Endothelial cell of umbilical vein (primary cell): ENCODE results near the gene AZGP1. TPM values are rescaled to one million over a fixed set of nuclear protein-coding genes. Genes with fewer than 3 reads are reported as not detected.

Experiments
- BruUV-seq: library from RNA; stranded (reverse); fragments of 400-500 nt; replicated peaks from 2 replicates; lab custom pipeline; 2021; lab: Mats Ljungman, UMichigan
- CTCF ChIA-PET: fragments of 300-600, 350-600 bp; sonication (Branson Sonifier 250); formaldehyde crosslinking; loops from one replicate; lab custom pipeline; 2021; ENCODE audit warnings: antibody characterized with exemption, inconsistent platforms; lab: Charles Lee
- POLR2A ChIA-PET: fragments of 300-600, 350-600 bp; sonication (Branson Sonifier 250); formaldehyde crosslinking; loops from one replicate; lab custom pipeline; 2021; ENCODE audit warnings: antibody characterized with exemption, inconsistent platforms; lab: Charles Lee
- DNase-seq: peaks from one replicate; pipeline ENCODE4 v3.0.0-alpha.2; 2011; ENCODE audit warnings: low read depth, low spot score
- FAIRE-seq: peaks from 2 replicates; lab custom pipeline; 2011; peaks lifted over from hg19 to GRCh38; lab: Jason Lieb, UNC
- H2AFZ ChIP-seq: 2 replicates; pipeline ENCODE4 v1.6.0; 2012; ENCODE audit warnings: low read depth, low read length, control low read depth, inconsistent platforms
- H3K27ac ChIP-seq: 2 replicates; pipeline ENCODE4 v1.5.1; 2011; ENCODE audit warnings: low read depth, mild to moderate bottlenecking, control low read depth, low read length, moderate library complexity; ENCODE audit not compliant: insufficient read depth
- H3K27me3 ChIP-seq, 2 experiments: 2 replicates each; pipeline versions ENCODE4 v1.6.0 to v1.6.1; 2011; ENCODE audit warnings: low read length in 2 of 2, mixed read lengths in 1 of 2; ENCODE audit not compliant: control insufficient read depth in 2 of 2, insufficient read depth in 2 of 2
- H3K36me3 ChIP-seq, 2 experiments: 2 replicates in 1 of 2; 3 replicates in 1 of 2; pipeline ENCODE4 v1.5.1; 2011; ENCODE audit warnings: low read length in 2 of 2, mild to moderate bottlenecking in 1 of 2, moderate library complexity in 1 of 2; ENCODE audit not compliant: control insufficient read depth in 2 of 2, insufficient read depth in 2 of 2; ENCODE audit errors: extremely low read depth in 1 of 2
- H3K4me1 ChIP-seq: 3 replicates; pipeline ENCODE4 v1.5.1; 2011; ENCODE audit warnings: mild to moderate bottlenecking, low read length; ENCODE audit not compliant: control insufficient read depth, insufficient read depth; ENCODE audit errors: extremely low read depth
- H3K4me2 ChIP-seq: 2 replicates; pipeline ENCODE4 v1.6.1; 2011; ENCODE audit warnings: low read length, control low read depth, mixed read lengths; ENCODE audit not compliant: insufficient read depth
- H3K4me3 ChIP-seq, 3 experiments: fragments of 200-600 bp in 1 of 3; sonication (generic), shearing (Covaris generic) in 1 of 3; replicated peaks in 1 of 3; 2 replicates each; pipeline ENCODE4 v1.5.1; 2011 to 2016; ENCODE audit warnings: control low read depth in 3 of 3, low read length in 3 of 3, mild to moderate bottlenecking in 2 of 3, inconsistent platforms in 1 of 3, low read depth in 1 of 3, moderate library complexity in 1 of 3; ENCODE audit not compliant: insufficient read depth in 1 of 3
- H3K79me2 ChIP-seq: 2 replicates; pipeline ENCODE4 v1.6.0; 2012; ENCODE audit warnings: low read length, inconsistent platforms; ENCODE audit not compliant: control insufficient read depth, insufficient read depth
- H3K9ac ChIP-seq: replicated peaks from 2 replicates; pipeline ENCODE3; 2011; ENCODE audit warnings: low read length, control low read depth; ENCODE audit not compliant: insufficient read depth; ENCODE audit errors: extremely low read depth
- H3K9me1 ChIP-seq: replicated peaks from 3 replicates; pipeline ENCODE4 v1.6.0; 2011; ENCODE audit warnings: mild to moderate bottlenecking, low read length; ENCODE audit not compliant: control insufficient read depth, insufficient read depth; ENCODE audit errors: extremely low read depth
- H3K9me3 ChIP-seq: replicated peaks from 2 replicates; pipeline ENCODE4 v1.5.1; 2012; ENCODE audit warnings: low read length, inconsistent platforms; ENCODE audit not compliant: control insufficient read depth, insufficient read depth
- H4K20me1 ChIP-seq: replicated peaks from 2 replicates; pipeline ENCODE3; 2011; ENCODE audit warnings: mild to moderate bottlenecking, low read length; ENCODE audit not compliant: control insufficient read depth, insufficient read depth; ENCODE audit errors: extremely low read depth
- EZH2 ChIP-seq: IDR thresholded peaks from 2 replicates; pipeline ENCODE4 v1.6.1; 2012; ENCODE audit warnings: borderline replicate concordance, low read depth, mild to moderate bottlenecking, moderate library complexity, low read length, inconsistent platforms; ENCODE audit not compliant: severe bottlenecking
- FOS ChIP-seq: IDR thresholded peaks from 2 replicates; pipeline ENCODE4 v1.6.1; 2011; ENCODE audit warnings: mild to moderate bottlenecking, low read length, moderate library complexity, borderline replicate concordance; ENCODE audit not compliant: insufficient read depth
- GATA2 ChIP-seq: IDR thresholded peaks from 2 replicates; pipeline ENCODE4 v1.7.0; 2011; ENCODE audit warnings: low read depth, mild to moderate bottlenecking, moderate library complexity, mixed read lengths, low read length; ENCODE audit not compliant: insufficient read length, insufficient read depth
- JUN ChIP-seq: IDR thresholded peaks from 2 replicates; pipeline ENCODE4 v1.6.1; 2011; ENCODE audit warnings: borderline replicate concordance, low read depth; ENCODE audit not compliant: insufficient read length, insufficient read depth
- POLR2A ChIP-seq: IDR thresholded peaks from 2 replicates; pipeline ENCODE4 v1.6.1; 2012; ENCODE audit warnings: low read depth, mild to moderate bottlenecking, control low read depth, low read length
- dilution Hi-C: fragments of 300-500 bp; cut with MboI; formaldehyde crosslinking; loops from one replicate; pipeline ENCODE4 v1.15.0; 2019; ENCODE audit warnings: low sequenced_read_pairs; ENCODE audit not compliant: extremely low pct_ligation_motif_present
- intact Hi-C: fragments of 100-400 bp; cut with micrococcal nuclease; formaldehyde crosslinking; loops from one replicate; pipeline ENCODE4 v1.10.0; 2022
- polyA plus RNA-seq, 4 experiments: library from polyadenylated mRNA; depleted of rRNA in 3 of 4; stranded (reverse) in 3 of 4; unstranded in 1 of 4; fragments of >200 nt; gene quantifications; 2 replicates each; pipeline versions ENCODE4 v1.2.1 to v1.2.3, GENCODE V29; 2011 to 2012; ENCODE audit warnings: missing spikeins in 1 of 4
- total RNA-seq: library from RNA; stranded (reverse); gene quantifications from 2 replicates; pipeline ENCODE4 v1.2.3, GENCODE V29; 2021
- TF ChIP-seq, protein P1 (sequence below): IDR thresholded peaks from 2 replicates; pipeline ENCODE4 v1.6.1; 2011; ENCODE audit not compliant: insufficient read depth, insufficient read length
- TF ChIP-seq, protein P2 (sequence below), 2 donors: IDR thresholded peaks; 1 replicate in 1 of 2; 2 replicates in 1 of 2; pipeline ENCODE4 v1.5.1; 2011; ENCODE audit warnings: low read length in 2 of 2, mild to moderate bottlenecking in 2 of 2, moderate library complexity in 2 of 2, control low read depth in 1 of 2, inconsistent platforms in 1 of 2, low read depth in 1 of 2; ENCODE audit not compliant: insufficient read depth in 1 of 2; ENCODE audit errors: extremely low read depth in 1 of 2

The AZGP1 gene
- total and polyA plus RNA-seq, 2 donors (not counting 3 experiments of a cell fraction or from before 2014, with no cell fraction given) = not detected

- Histone ChIP-seq H4K20me1 (no peaks in the 10 kb centered on the region), H3K4me2 (no peak overlapping the region), H3K9me3 (no peaks in the 10 kb centered on the region), H3K27me3 (peaks cover 8 to 14% of the 10 kb centered on the region in 2 experiments), H3K36me3 (no peaks in the 10 kb centered on the region), H3K79me2 (peaks cover 10% of the 10 kb centered on the region), H3K4me1 (peaks cover 11% of the 10 kb centered on the region), H3K4me3 (no peak overlapping the region), H3K9ac (no peak overlapping the region), H3K9me1 (no peaks in the 10 kb centered on the region), H2AFZ (no peak overlapping the region), H3K27ac (no peak overlapping the region)
- ChIA-PET CTCF (interaction anchor here (1.1 to 2.4 kb wide), 3 partner anchors 10 to 67 kb away, joined by 3 to 8 read pairs (median 7); no protein-coding TSS in a partner anchor), POLR2A (no interaction called here)
- FAIRE-seq (no peak), DNase-seq (no peak)
- no TSS peak for BruUV-seq
- TF ChIP-seq GATA2 (no peak), FOS (no peak), POLR2A (no peak)
- TF ChIP-seq, protein P1, sequence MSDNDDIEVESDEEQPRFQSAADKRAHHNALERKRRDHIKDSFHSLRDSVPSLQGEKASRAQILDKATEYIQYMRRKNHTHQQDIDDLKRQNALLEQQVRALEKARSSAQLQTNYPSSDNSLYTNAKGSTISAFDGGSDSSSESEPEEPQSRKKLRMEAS = no peak
- dilution Hi-C loops (no loop called here), intact Hi-C loops (no loop called here)
Measured at GRCh38 chr7:99923200-99923599, 52.6 kb downstream of the AZGP1 start.

- H3K79me2 ChIP-seq = peaks cover 37% of the 10 kb centered on the region
- FAIRE-seq = no peak
- DNase-seq = no peak
- intact Hi-C loops = no loop called here
- no peaks in the 10 kb centered on the region for H3K9me3 ChIP-seq
- peak overlapping the region; percentile 71 for H3K9ac ChIP-seq
- ChIA-PET POLR2A (no interaction called here), CTCF (interaction anchor here (1.0 to 8.8 kb wide), 3 partner anchors 69 to 76 kb away, joined by 3 to 153 read pairs (median 5); no protein-coding TSS in a partner anchor)
- H3K27ac ChIP-seq = no peak overlapping the region
- peak overlapping the region in 1 of 3 experiments; percentile 84 for H3K4me3 ChIP-seq
- no peaks in the 10 kb centered on the region for H3K27me3 ChIP-seq
- dilution Hi-C loops = no loop called here
- no peak overlapping the region for H2AFZ ChIP-seq
- BruUV-seq = no TSS peak
- peak overlapping the region; percentile 93 for H3K4me2 ChIP-seq
- no peaks in the 10 kb centered on the region for H3K9me1 ChIP-seq
- peaks cover 0 to 3% of the 10 kb centered on the region in 2 experiments for H3K36me3 ChIP-seq
- H3K4me1 ChIP-seq = peaks cover 17% of the 10 kb centered on the region
- no peaks in the 10 kb centered on the region for H4K20me1 ChIP-seq
- TF ChIP-seq JUN (no peak), EZH2 (no peak), GATA2 (no peak)
- TF ChIP-seq, protein P1 = no peak
- TF ChIP-seq, protein P2, sequence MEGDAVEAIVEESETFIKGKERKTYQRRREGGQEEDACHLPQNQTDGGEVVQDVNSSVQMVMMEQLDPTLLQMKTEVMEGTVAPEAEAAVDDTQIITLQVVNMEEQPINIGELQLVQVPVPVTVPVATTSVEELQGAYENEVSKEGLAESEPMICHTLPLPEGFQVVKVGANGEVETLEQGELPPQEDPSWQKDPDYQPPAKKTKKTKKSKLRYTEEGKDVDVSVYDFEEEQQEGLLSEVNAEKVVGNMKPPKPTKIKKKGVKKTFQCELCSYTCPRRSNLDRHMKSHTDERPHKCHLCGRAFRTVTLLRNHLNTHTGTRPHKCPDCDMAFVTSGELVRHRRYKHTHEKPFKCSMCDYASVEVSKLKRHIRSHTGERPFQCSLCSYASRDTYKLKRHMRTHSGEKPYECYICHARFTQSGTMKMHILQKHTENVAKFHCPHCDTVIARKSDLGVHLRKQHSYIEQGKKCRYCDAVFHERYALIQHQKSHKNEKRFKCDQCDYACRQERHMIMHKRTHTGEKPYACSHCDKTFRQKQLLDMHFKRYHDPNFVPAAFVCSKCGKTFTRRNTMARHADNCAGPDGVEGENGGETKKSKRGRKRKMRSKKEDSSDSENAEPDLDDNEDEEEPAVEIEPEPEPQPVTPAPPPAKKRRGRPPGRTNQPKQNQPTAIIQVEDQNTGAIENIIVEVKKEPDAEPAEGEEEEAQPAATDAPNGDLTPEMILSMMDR (IDR thresholded peaks at IDR 0.05; ENCODE audit: extremely low read depth in 1 of 2, insufficient read depth in 1 of 2, low read depth in 1 of 2, low read length in 2 of 2) = no peak
Measured at GRCh38 chr7:99920149-99920548, 55.7 kb downstream of the AZGP1 start.
